ENCODE results near the gene BCL10. TPM values are rescaled to one million over a fixed set of nuclear protein-coding genes. Genes with fewer than 3 reads are reported as not detected.

The BCL10 gene
- total RNA-seq, 1 experiment from 2014 or later: 24.2 TPM

DNA sequence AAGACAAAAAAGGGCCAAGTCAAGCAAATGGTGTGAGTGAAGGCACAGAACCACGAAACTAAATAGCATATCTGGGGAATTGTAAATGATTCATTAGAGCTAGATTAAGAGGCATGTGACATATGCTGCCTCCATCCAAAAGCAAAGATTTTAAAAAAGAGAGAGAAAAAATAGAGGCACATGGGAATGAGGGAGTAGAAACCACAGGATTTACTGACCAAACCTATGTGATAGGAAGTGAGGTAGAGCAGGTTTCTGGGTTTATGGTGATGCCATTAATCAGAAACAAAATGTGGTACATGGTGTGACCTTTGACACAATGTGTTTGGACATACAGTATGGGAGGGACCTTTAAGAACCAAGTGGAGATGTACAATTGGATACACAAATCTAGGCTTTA lies 30.5 kb downstream of the BCL10 start (continued):
- TF ChIP-seq, protein P1, sequence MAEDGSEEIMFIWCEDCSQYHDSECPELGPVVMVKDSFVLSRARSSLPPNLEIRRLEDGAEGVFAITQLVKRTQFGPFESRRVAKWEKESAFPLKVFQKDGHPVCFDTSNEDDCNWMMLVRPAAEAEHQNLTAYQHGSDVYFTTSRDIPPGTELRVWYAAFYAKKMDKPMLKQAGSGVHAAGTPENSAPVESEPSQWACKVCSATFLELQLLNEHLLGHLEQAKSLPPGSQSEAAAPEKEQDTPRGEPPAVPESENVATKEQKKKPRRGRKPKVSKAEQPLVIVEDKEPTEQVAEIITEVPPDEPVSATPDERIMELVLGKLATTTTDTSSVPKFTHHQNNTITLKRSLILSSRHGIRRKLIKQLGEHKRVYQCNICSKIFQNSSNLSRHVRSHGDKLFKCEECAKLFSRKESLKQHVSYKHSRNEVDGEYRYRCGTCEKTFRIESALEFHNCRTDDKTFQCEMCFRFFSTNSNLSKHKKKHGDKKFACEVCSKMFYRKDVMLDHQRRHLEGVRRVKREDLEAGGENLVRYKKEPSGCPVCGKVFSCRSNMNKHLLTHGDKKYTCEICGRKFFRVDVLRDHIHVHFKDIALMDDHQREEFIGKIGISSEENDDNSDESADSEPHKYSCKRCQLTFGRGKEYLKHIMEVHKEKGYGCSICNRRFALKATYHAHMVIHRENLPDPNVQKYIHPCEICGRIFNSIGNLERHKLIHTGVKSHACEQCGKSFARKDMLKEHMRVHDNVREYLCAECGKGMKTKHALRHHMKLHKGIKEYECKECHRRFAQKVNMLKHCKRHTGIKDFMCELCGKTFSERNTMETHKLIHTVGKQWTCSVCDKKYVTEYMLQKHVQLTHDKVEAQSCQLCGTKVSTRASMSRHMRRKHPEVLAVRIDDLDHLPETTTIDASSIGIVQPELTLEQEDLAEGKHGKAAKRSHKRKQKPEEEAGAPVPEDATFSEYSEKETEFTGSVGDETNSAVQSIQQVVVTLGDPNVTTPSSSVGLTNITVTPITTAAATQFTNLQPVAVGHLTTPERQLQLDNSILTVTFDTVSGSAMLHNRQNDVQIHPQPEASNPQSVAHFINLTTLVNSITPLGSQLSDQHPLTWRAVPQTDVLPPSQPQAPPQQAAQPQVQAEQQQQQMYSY (CRISPR knock-in tag; IDR thresholded peaks at IDR 0.05): no peak
- TF ChIP-seq ARID4B (CRISPR knock-in tag; IDR thresholded peaks at IDR 0.05; ENCODE audit: borderline replicate concordance): no peak

DNA sequence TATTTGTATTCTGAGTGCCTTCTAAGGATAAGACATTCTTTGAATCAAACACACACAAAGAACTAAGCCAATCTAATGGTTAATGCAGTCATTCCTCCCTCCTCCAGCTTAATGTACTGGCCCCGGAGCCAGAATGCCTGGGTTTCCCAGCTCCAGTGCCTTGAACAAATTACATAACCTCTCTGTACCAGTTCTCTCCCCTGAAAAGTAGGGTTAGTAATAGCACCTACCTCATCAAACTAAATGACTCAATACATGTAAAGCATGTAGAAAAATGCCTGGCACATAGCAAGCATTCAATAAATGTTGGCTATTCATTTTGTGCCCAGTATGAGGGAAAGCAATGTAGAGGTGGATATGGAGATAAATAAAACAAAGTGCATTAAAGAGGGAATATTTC lies 31.0 kb downstream of the BCL10 start:
- ChIA-PET POLR2A (no interaction called here), CTCF (interaction anchor here (1.9 kb wide), 1 partner anchor 9 kb away, joined by 10 read pairs; no protein-coding TSS in a partner anchor)
- Mint-ChIP-seq H3K9me3 (peaks cover 27% of the 10 kb centered on the region), H3K36me3 (peaks cover 21% of the 10 kb centered on the region), H3K4me1 (peaks cover 17% of the 10 kb centered on the region), H3K27me3 (ENCODE audit: low read depth) (no peaks in the 10 kb centered on the region), H3K27ac (no peak overlapping the region), H3K4me3 (no peak overlapping the region)
- DNase-seq (ENCODE audit: low spot score) (no peak), ATAC-seq (no peak)
- no peak for TF ChIP-seq ZNF121 (CRISPR knock-in tag; IDR thresholded peaks at IDR 0.05)
- no peak for TF ChIP-seq ATF2 (CRISPR knock-in tag; IDR thresholded peaks at IDR 0.05; ENCODE audit: borderline replicate concordance, low read depth)
- no peak for TF ChIP-seq MXD4 (CRISPR knock-in tag; IDR thresholded peaks at IDR 0.05; ENCODE audit: borderline replicate concordance)

GRCh38 chr1:85244271-85245061 lies 32.0 kb downstream of the BCL10 start:
- H3K4me3 Mint-ChIP-seq: no peak overlapping the region
- H3K27ac Mint-ChIP-seq: no peak overlapping the region
- ATAC-seq (no peak), DNase-seq (ENCODE audit: low spot score) (no peak)
- H3K27me3 Mint-ChIP-seq (ENCODE audit: low read depth): no peaks in the 10 kb centered on the region
- H3K36me3 Mint-ChIP-seq: peaks cover 12% of the 10 kb centered on the region
- peaks cover 25% of the 10 kb centered on the region for H3K4me1 Mint-ChIP-seq
- CTCF ChIA-PET: interaction anchor here (1.5 to 2.1 kb wide), 3 partner anchors 10 to 135 kb away, joined by 3 to 10 read pairs (median 10); partner anchors contain the start of gene C1orf52
- POLR2A ChIA-PET: no interaction called here
- peaks cover 17% of the 10 kb centered on the region for H3K9me3 Mint-ChIP-seq
- no peak for TF ChIP-seq SP1 (CRISPR knock-in tag; conservative IDR thresholded peaks at IDR 0.05)
- no peak for TF ChIP-seq ZNF416 (CRISPR knock-in tag; IDR thresholded peaks at IDR 0.05)
- TF ChIP-seq E2F1 (CRISPR knock-in tag; IDR thresholded peaks at IDR 0.05): no peak
- no peak for TF ChIP-seq MAX (CRISPR knock-in tag; IDR thresholded peaks at IDR 0.05)
- no peak for TF ChIP-seq ZNF219 (CRISPR knock-in tag; IDR thresholded peaks at IDR 0.05; ENCODE audit: borderline replicate concordance)
- TF ChIP-seq, protein P2, sequence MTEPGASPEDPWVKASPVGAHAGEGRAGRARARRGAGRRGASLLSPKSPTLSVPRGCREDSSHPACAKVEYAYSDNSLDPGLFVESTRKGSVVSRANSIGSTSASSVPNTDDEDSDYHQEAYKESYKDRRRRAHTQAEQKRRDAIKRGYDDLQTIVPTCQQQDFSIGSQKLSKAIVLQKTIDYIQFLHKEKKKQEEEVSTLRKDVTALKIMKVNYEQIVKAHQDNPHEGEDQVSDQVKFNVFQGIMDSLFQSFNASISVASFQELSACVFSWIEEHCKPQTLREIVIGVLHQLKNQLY (CRISPR knock-in tag; IDR thresholded peaks at IDR 0.05): no peak
- no peak for TF ChIP-seq KAT7 (CRISPR knock-in tag; IDR thresholded peaks at IDR 0.05; ENCODE audit: borderline replicate concordance)
- no peak for TF ChIP-seq ESRRA (CRISPR knock-in tag; IDR thresholded peaks at IDR 0.05; ENCODE audit: borderline replicate concordance)
- TF ChIP-seq, protein P3, sequence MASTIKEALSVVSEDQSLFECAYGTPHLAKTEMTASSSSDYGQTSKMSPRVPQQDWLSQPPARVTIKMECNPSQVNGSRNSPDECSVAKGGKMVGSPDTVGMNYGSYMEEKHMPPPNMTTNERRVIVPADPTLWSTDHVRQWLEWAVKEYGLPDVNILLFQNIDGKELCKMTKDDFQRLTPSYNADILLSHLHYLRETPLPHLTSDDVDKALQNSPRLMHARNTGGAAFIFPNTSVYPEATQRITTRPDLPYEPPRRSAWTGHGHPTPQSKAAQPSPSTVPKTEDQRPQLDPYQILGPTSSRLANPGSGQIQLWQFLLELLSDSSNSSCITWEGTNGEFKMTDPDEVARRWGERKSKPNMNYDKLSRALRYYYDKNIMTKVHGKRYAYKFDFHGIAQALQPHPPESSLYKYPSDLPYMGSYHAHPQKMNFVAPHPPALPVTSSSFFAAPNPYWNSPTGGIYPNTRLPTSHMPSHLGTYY (CRISPR knock-in tag; IDR thresholded peaks at IDR 0.05): no peak

Measured in WTC11 (cell line).